ENCODE measurements around the gene LYRM2.

DNA sequence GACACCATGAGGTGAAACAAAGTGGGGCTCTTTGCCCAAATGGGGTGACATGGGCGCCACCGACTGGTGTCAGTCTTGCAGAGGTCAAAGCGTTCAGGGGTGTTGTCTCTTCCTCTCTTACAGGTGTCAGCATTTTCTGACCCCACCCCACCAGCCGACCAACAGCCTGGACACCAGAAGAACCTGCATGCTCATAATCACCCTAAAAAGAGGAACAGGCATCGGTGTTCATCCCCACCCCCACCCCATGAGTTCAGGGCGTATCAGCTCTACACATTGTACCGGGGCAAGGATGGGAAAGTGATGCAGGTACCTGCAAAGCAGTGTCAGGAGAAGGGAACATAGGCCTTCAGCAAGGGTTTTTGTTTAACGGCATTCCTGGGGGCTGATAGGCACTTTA lies 14.8 kb downstream of the LYRM2 start:
- no peak for TF ChIP-seq POLR2A (IDR thresholded peaks at IDR 0.05)
- TF ChIP-seq, protein P1, sequence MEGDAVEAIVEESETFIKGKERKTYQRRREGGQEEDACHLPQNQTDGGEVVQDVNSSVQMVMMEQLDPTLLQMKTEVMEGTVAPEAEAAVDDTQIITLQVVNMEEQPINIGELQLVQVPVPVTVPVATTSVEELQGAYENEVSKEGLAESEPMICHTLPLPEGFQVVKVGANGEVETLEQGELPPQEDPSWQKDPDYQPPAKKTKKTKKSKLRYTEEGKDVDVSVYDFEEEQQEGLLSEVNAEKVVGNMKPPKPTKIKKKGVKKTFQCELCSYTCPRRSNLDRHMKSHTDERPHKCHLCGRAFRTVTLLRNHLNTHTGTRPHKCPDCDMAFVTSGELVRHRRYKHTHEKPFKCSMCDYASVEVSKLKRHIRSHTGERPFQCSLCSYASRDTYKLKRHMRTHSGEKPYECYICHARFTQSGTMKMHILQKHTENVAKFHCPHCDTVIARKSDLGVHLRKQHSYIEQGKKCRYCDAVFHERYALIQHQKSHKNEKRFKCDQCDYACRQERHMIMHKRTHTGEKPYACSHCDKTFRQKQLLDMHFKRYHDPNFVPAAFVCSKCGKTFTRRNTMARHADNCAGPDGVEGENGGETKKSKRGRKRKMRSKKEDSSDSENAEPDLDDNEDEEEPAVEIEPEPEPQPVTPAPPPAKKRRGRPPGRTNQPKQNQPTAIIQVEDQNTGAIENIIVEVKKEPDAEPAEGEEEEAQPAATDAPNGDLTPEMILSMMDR (IDR thresholded peaks at IDR 0.05), result no peak
